ENCODE results near the gene CEACAM21. TPM values are rescaled to one million over a fixed set of nuclear protein-coding genes. Genes with fewer than 3 reads are reported as not detected.

The CEACAM21 gene
- polyA plus RNA-seq, 1 of the 3 experiments (the other 2 are of a cell fraction) = not detected

DNA sequence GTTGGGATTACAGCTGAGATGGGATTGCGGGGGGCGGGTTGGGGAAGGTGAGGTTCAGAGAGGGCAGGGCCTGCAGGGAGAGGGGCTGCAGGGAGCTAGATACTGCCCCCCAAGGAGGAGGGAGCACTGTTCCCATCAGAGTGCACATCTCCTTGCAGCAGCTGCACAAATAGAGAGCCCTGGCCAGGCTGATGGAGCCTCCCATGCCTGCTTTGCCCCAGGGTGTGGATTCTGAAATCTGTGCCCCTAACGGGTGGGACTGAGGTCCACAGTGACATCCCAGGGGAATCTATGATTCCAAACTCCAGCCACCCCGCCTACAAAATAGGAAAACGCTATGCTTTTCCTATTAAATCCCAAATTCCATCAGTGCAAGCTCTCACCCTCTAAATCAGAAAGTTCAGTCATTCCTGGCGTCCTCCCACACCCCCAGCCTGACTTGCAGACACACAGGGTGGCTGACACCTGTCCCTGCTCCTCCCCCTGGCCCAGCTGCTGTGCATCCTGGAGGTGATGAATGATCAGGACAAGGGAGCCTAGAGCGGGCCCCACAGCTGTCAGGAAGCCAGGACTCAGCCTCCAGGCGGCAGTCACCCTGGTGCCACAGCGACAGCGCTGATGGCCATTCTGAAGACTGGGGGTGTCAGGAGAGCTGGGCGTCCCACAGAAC is 6.3 kb upstream of the CEACAM21 start (continued):
- no peak for TF ChIP-seq ZBTB33 (IDR thresholded peaks at IDR 0.05; ENCODE audit: borderline replicate concordance, low read depth)
- no peak for TF ChIP-seq TEAD4 (IDR thresholded peaks at IDR 0.05; ENCODE audit: borderline replicate concordance, insufficient read depth)
- no peak for TF ChIP-seq USF1 (IDR thresholded peaks at IDR 0.05; ENCODE audit: borderline replicate concordance, low read depth)
- TF ChIP-seq ELF1 (IDR thresholded peaks at IDR 0.05) = no peak
- TF ChIP-seq, protein P1, sequence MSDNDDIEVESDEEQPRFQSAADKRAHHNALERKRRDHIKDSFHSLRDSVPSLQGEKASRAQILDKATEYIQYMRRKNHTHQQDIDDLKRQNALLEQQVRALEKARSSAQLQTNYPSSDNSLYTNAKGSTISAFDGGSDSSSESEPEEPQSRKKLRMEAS (IDR thresholded peaks at IDR 0.05; ENCODE audit: low read depth) = no peak
- TF ChIP-seq FOXJ3 (CRISPR knock-in tag; IDR thresholded peaks at IDR 0.05) = no peak
- no peak for TF ChIP-seq NFIC (IDR thresholded peaks at IDR 0.05; ENCODE audit: borderline replicate concordance)
- no peak for TF ChIP-seq NRF1 (IDR thresholded peaks at IDR 0.05; ENCODE audit: low read depth, low read length)

DNA sequence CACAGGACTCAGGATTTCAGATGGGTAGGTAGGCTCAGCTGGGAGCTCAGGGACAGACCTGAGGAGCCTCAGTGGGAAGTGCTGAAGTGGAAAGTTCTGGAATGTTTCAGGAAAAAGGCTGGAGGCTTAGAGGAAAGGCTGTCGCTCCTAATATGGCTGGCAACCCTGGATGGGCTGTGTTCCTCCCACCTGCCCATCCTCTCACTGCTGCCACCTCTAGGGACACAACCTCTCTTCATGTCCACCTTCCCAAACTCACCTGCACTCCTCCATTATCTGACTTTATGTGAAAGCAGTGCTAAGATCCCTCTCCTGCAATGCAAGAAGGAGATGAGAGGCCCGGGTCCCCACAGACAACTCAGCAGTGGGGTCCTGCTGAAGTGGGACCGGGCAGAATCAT is 5.8 kb upstream of the CEACAM21 start:
- no peak for DNase-seq
- Histone ChIP-seq H4K20me1 (ENCODE audit: insufficient read depth) (no peaks in the 10 kb centered on the region), H3K36me3 (replicated peaks in 1 of 2; ENCODE audit: control insufficient read depth in 1 of 2, insufficient read depth in 2 of 2, low read length in 1 of 2) (no peaks in the 10 kb centered on the region), H3K9me2 (no peaks in the 10 kb centered on the region), H3K9me3 (no peaks in the 10 kb centered on the region), H3K4me1 (ENCODE audit: control insufficient read depth in 1 of 2, insufficient read depth in 2 of 2, low read depth in 1 of 2, low read length in 1 of 2) (no peaks in the 10 kb centered on the region), H3K27me3 (ENCODE audit: insufficient read depth) (peaks cover 38% of the 10 kb centered on the region), H3F3A (replicated peaks; ENCODE audit: insufficient read depth) (peaks cover 3% of the 10 kb centered on the region), H2AFZ (ENCODE audit: low read depth) (no peak overlapping the region), H3K9ac (no peak overlapping the region), H3K4me2 (no peak overlapping the region), H3K79me2 (ENCODE audit: insufficient read depth) (no peaks in the 10 kb centered on the region), H3K27ac (ENCODE audit: low read depth in 2 of 2, low read length in 1 of 2) (no peak overlapping the region), H3K4me3 (ENCODE audit: low read depth in 2 of 2, low read length in 1 of 2) (no peak overlapping the region)
- 16% methylated on average over 3 of the region's 3 CpGs for WGBS (ENCODE audit: low lambda C conversion rate)
- CTCF ChIA-PET = interaction anchor here (0.6 to 12.4 kb wide), 33 partner anchors 8 to 378 kb away, joined by 3 to 184 read pairs (median 4); partner anchors contain the start of genes B9D2, CYP2S1 and DMAC2
- no peak for TF ChIP-seq CHD2 (IDR thresholded peaks at IDR 0.05; ENCODE audit: low read length, partially characterized antibody)
- no peak for TF ChIP-seq FOXJ3 (CRISPR knock-in tag; IDR thresholded peaks at IDR 0.05)
- no peak for TF ChIP-seq FOSL2 (IDR thresholded peaks at IDR 0.05; ENCODE audit: borderline replicate concordance, low read depth)
- no peak for TF ChIP-seq NFIC (IDR thresholded peaks at IDR 0.05; ENCODE audit: borderline replicate concordance)
- TF ChIP-seq RFX5 (IDR thresholded peaks at IDR 0.05; ENCODE audit: low read length) = no peak
- no peak for TF ChIP-seq MXI1 (IDR thresholded peaks at IDR 0.05; ENCODE audit: low read depth, low read length)
- TF ChIP-seq TAF1 (IDR thresholded peaks at IDR 0.05; ENCODE audit: borderline replicate concordance, low read depth, low read length) = no peak
- TF ChIP-seq, protein P1 (IDR thresholded peaks at IDR 0.05; ENCODE audit: low read depth) = no peak
- no peak for TF ChIP-seq SMC3 (IDR thresholded peaks at IDR 0.05; ENCODE audit: low read depth, low read length)
- no peak for TF ChIP-seq POLR2AphosphoS5 (IDR thresholded peaks at IDR 0.05; ENCODE audit: low read depth, low read length)
- no peak for TF ChIP-seq ELF1 (IDR thresholded peaks at IDR 0.05)
- POLR2A ChIA-PET = no interaction called here
